PC-3 (cell line): ENCODE results near the gene CFAP45. TPM values are rescaled to one million over a fixed set of nuclear protein-coding genes. Genes with fewer than 3 reads are reported as not detected.

Source experiments
- ATAC-seq: fragments of 200-7000 bp; cut with Tn5 transposase; 2 replicates; pipeline ENCODE4 v1.9.1; 2020; ENCODE audit warnings: mild to moderate bottlenecking, moderate library complexity
- BruUV-seq: library from RNA; stranded (reverse); fragments of 400-500 nt; replicated peaks from 2 replicates; lab custom pipeline; 2021; lab: Mats Ljungman, UMichigan
- CTCF ChIA-PET: fragments of 300-600 bp; sonication (Branson Sonifier 250); formaldehyde crosslinking; loops from one replicate; lab custom pipeline; 2022; ENCODE audit warnings: antibody characterized with exemption; lab: Charles Lee
- POLR2A ChIA-PET: fragments of 300-600 bp; sonication (Branson Sonifier 250); formaldehyde crosslinking; loops from one replicate; lab custom pipeline; 2022; ENCODE audit warnings: antibody characterized with exemption; ENCODE audit not compliant: unreplicated experiment; lab: Charles Lee
- DNase-seq: peaks from one replicate; pipeline ENCODE4 v3.0.0-alpha.2; 2015
- H2AFZ ChIP-seq: fragments of 300-600 bp; sonication (generic); 2 replicates; pipeline ENCODE4 v1.6.0; 2016; ENCODE audit warnings: antibody characterized with exemption, low read length
- H3F3A ChIP-seq: fragments of 300-600 bp; sonication (generic); one replicate; pipeline ENCODE4 v1.6.0; 2017; ENCODE audit warnings: antibody characterized with exemption, low read length, control low read depth, mild to moderate bottlenecking; ENCODE audit not compliant: unreplicated experiment
- H3K27ac ChIP-seq: fragments of 300-600 bp; sonication (generic); 2 replicates; pipeline ENCODE4 v1.5.1; 2016; ENCODE audit warnings: mild to moderate bottlenecking, low read length
- H3K27me3 ChIP-seq: fragments of 300-600 bp; sonication (generic); 2 replicates; pipeline ENCODE4 v1.6.1; 2016; ENCODE audit warnings: low read length, mixed read lengths
- H3K36me3 ChIP-seq: fragments of 300-600 bp; sonication (generic); 2 replicates; pipeline ENCODE4 v1.6.1; 2016; ENCODE audit warnings: low read depth, mixed run types, low read length, mixed read lengths
- H3K4me1 ChIP-seq: fragments of 300-600 bp; sonication (generic); 2 replicates; pipeline ENCODE4 v1.5.1; 2016; ENCODE audit warnings: low read length; ENCODE audit not compliant: insufficient read depth
- H3K4me2 ChIP-seq: fragments of 300-600 bp; sonication (generic); 2 replicates; pipeline ENCODE4 v1.6.0; 2016; ENCODE audit warnings: low read length
- H3K4me3 ChIP-seq: fragments of 300-600 bp; sonication (generic); 2 replicates; pipeline ENCODE4 v1.5.1; 2016; ENCODE audit warnings: mild to moderate bottlenecking, low read length, mixed read lengths
- H3K79me2 ChIP-seq: fragments of 300-600 bp; sonication (generic); 2 replicates; pipeline ENCODE4 v1.6.1; 2017; ENCODE audit warnings: low read length, mixed read lengths
- H3K9ac ChIP-seq: fragments of 300-600 bp; sonication (generic); 2 replicates; pipeline ENCODE4 v1.6.0; 2016; ENCODE audit warnings: mild to moderate bottlenecking, low read length
- H3K9me2 ChIP-seq: fragments of 300-600 bp; sonication (generic); replicated peaks from 2 replicates; pipeline ENCODE4 v1.6.1; 2016; ENCODE audit warnings: mixed run types, low read length, mixed read lengths
- H3K9me3 ChIP-seq: fragments of 300-600 bp; sonication (generic); 2 replicates; pipeline ENCODE4 v1.6.1; 2016; ENCODE audit warnings: low read length, mixed read lengths
- H4K20me1 ChIP-seq: fragments of 300-600 bp; sonication (generic); 2 replicates; pipeline ENCODE4 v1.6.1; 2016; ENCODE audit warnings: low read length, mixed read lengths
- CTCF ChIP-seq: fragments of 300-600 bp; sonication (generic); conservative IDR thresholded peaks from 2 replicates; pipeline ENCODE4 v1.5.1; 2017; ENCODE audit warnings: antibody characterized with exemption, low read depth, mild to moderate bottlenecking, low read length
- EZH2 ChIP-seq: fragments of 300-600 bp; sonication (generic); IDR thresholded peaks from one replicate; pipeline ENCODE4 v1.6.1; 2017; ENCODE audit warnings: antibody characterized with exemption, mild to moderate bottlenecking, low read length; ENCODE audit not compliant: unreplicated experiment
- EZH2phosphoT487 ChIP-seq: fragments of 300-600 bp; sonication (generic); IDR thresholded peaks from 2 replicates; pipeline ENCODE4 v1.6.1; 2018; ENCODE audit warnings: mild to moderate bottlenecking, antibody characterized with exemption, low read length, borderline replicate concordance
- intact Hi-C: fragments of 100-400 bp; cut with micrococcal nuclease; formaldehyde crosslinking; loops from 2 replicates; pipeline ENCODE4 v1.9.0; 2023
- total RNA-seq: library from RNA; depleted of rRNA; stranded (reverse); fragments of >200 nt; gene quantifications from 2 replicates; pipeline ENCODE4 v1.2.3, GENCODE V29; 2014

CFAP45 gene
- total RNA-seq, 1 experiment from 2014 or later = 1.6 TPM

DNA sequence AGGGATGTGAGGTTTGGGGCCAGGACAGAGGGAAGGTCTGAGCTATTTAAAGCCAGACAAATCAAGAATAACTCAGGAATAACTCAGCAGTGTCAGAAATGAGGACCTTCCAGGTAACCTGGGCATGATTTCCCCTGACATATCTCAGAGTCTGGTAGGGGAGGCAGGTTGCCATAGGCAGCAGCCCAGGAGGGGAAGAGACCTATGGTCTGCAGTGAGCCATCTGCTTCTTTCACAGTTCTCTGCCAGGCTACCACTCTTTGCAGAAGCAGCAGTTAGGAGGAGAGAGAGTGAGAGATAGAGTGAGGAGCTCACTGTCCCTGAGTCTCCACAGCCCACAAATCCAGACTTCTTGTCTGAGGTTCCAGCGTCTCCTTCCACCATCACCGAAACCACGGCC lies 31.2 kb downstream of the CFAP45 start:
- Histone ChIP-seq H3F3A (no peaks in the 10 kb centered on the region), H3K4me3 (no peak overlapping the region), H3K79me2 (no peaks in the 10 kb centered on the region), H3K9ac (no peak overlapping the region), H3K4me2 (peak overlapping the region; percentile 23; the same call in 1 of the 2 replicates), H3K4me1 (peaks cover 17% of the 10 kb centered on the region), H3K27ac (peak overlapping the region; percentile 31), H4K20me1 (no peaks in the 10 kb centered on the region), H3K9me3 (no peaks in the 10 kb centered on the region), H3K9me2 (no peaks in the 10 kb centered on the region), H3K27me3 (no peaks in the 10 kb centered on the region), H2AFZ (0 out of 2 replicates have a peak overlapping the region, but pooled peaks have one; percentile 6), H3K36me3 (no peaks in the 10 kb centered on the region)
- ATAC-seq (no peak), DNase-seq (no peak)
- ChIA-PET CTCF (interaction anchor here (0.6 kb wide), 1 partner anchor 671 kb away, joined by 3 read pairs; no protein-coding TSS in a partner anchor), POLR2A (no interaction called here)
- no peak for TF ChIP-seq EZH2
- no peak for TF ChIP-seq CTCF
- no peak for TF ChIP-seq EZH2phosphoT487
- BruUV-seq = no TSS peak
- intact Hi-C loops = no loop called here

GRCh38 chr1:159867664-159868026 lies 32.3 kb downstream of the CFAP45 start:
- Histone ChIP-seq H3K27me3 (no peaks in the 10 kb centered on the region), H3K4me2 (no peak overlapping the region), H3K36me3 (no peaks in the 10 kb centered on the region), H3K4me1 (peaks cover 17% of the 10 kb centered on the region), H3K9ac (no peak overlapping the region), H2AFZ (no peak overlapping the region), H3F3A (no peaks in the 10 kb centered on the region), H3K9me3 (no peaks in the 10 kb centered on the region), H3K4me3 (no peak overlapping the region), H3K27ac (no peak overlapping the region), H3K9me2 (no peaks in the 10 kb centered on the region), H3K79me2 (no peaks in the 10 kb centered on the region), H4K20me1 (no peaks in the 10 kb centered on the region)
- peak; percentile 47 for ATAC-seq
- no TSS peak for BruUV-seq
- CTCF ChIA-PET = no interaction called here
- intact Hi-C loops = no loop called here
- no peak for TF ChIP-seq EZH2phosphoT487
- no peak for TF ChIP-seq CTCF
- TF ChIP-seq EZH2 = no peak
- POLR2A ChIA-PET = no interaction called here
- no peak for DNase-seq

- CTCF ChIA-PET = no interaction called here
- Histone ChIP-seq H3K4me2 (no peak overlapping the region), H3K9me3 (no peaks in the 10 kb centered on the region), H3K9me2 (no peaks in the 10 kb centered on the region), H4K20me1 (no peaks in the 10 kb centered on the region), H3K27me3 (no peaks in the 10 kb centered on the region), H3K79me2 (no peaks in the 10 kb centered on the region), H3K4me1 (peaks cover 17% of the 10 kb centered on the region), H2AFZ (no peak overlapping the region), H3F3A (no peaks in the 10 kb centered on the region), H3K9ac (no peak overlapping the region), H3K36me3 (no peaks in the 10 kb centered on the region), H3K27ac (no peak overlapping the region), H3K4me3 (no peak overlapping the region)
- ATAC-seq (no peak), DNase-seq (no peak)
- intact Hi-C loops = no loop called here
- no TSS peak for BruUV-seq
- TF ChIP-seq EZH2phosphoT487 (no peak), CTCF (no peak), EZH2 (no peak)
- POLR2A ChIA-PET = no interaction called here
Observed at GRCh38 chr1:159866905-159867663, 32.9 kb downstream of the CFAP45 start.
